GM18511 (cell line): Measurements from ENCODE around the gene GALNT16.
"Not testable (repeated sequence)": the region's sequence is repeated elsewhere in the genome, so short reads cannot be mapped to it uniquely, and the experiment has no call there.

Source experiments
- ATAC-seq: cut with Tn5 transposase; IDR thresholded peaks from one replicate; pipeline ENCODE4 v1.9.1; 2021; ENCODE audit warnings: mild to moderate bottlenecking, moderate library complexity; ENCODE audit not compliant: unreplicated experiment

The GALNT16 gene

GRCh38 chr14:69284170-69284569, 24.2 kb downstream of the GALNT16 start:
- no peak for ATAC-seq

- ATAC-seq = no peak
These were observed 25.8 kb downstream of the GALNT16 start for GRCh38 chr14:69285661-69286255.

- no peak for ATAC-seq
These were observed 27.4 kb downstream of the GALNT16 start for GRCh38 chr14:69287098-69288010.

- ATAC-seq = no peak
These were observed 28.2 kb downstream of the GALNT16 start for GRCh38 chr14:69288011-69288771.

- no peak for ATAC-seq
These were observed 29.2 kb downstream of the GALNT16 start for GRCh38 chr14:69288956-69289705.

- ATAC-seq = no peak
These were observed 30.0 kb downstream of the GALNT16 start for GRCh38 chr14:69289811-69290520.

- not testable (repeated sequence) for ATAC-seq
These were observed 30.9 kb downstream of the GALNT16 start for GRCh38 chr14:69290881-69291280.

GRCh38 chr14:69291396-69291795, 31.4 kb downstream of the GALNT16 start:
- no peak for ATAC-seq

GRCh38 chr14:69291891-69292561, 32.1 kb downstream of the GALNT16 start:
- ATAC-seq = no peak

- no peak for ATAC-seq
These were observed 38.4 kb downstream of the GALNT16 start for GRCh38 chr14:69298131-69299071.

GRCh38 chr14:69299286-69300035, 39.5 kb downstream of the GALNT16 start:
- no peak for ATAC-seq

- ATAC-seq = no peak
These were observed 40.8 kb downstream of the GALNT16 start for GRCh38 chr14:69300601-69301221.

- ATAC-seq = no peak
These were observed 43.1 kb downstream of the GALNT16 start for GRCh38 chr14:69303086-69303485.

- ATAC-seq = no peak
These were observed 52.6 kb downstream of the GALNT16 start for GRCh38 chr14:69312608-69313007.

GRCh38 chr14:69313176-69313575, 53.2 kb downstream of the GALNT16 start:
- no peak for ATAC-seq

GRCh38 chr14:69314327-69314726, 54.4 kb downstream of the GALNT16 start:
- no peak for ATAC-seq

- no peak for ATAC-seq
These were observed 55.3 kb downstream of the GALNT16 start for GRCh38 chr14:69315301-69315700.
